Hepatocyte (in vitro differentiated cells): ENCODE results near the gene AGGF1. TPM values are rescaled to one million over a fixed set of nuclear protein-coding genes. Genes with fewer than 3 reads are reported as not detected.
"Not testable (repeated sequence)": the region's sequence is repeated elsewhere in the genome, so short reads cannot be mapped to it uniquely, and the experiment has no call there.

Experiments used
- DNase-seq: peaks from one replicate; pipeline ENCODE4 v3.0.0-alpha.2; 2016; ENCODE audit warnings: low spot score
- H2AFZ ChIP-seq: fragments of 200-600 bp; sonication (generic); 2 replicates; pipeline ENCODE4 v1.6.0; 2016; ENCODE audit warnings: antibody characterized with exemption, mild to moderate bottlenecking
- H3K27ac ChIP-seq: fragments of 200-600 bp; sonication (generic); 2 replicates; pipeline ENCODE4 v1.5.1; 2016; ENCODE audit warnings: mild to moderate bottlenecking
- H3K27me3 ChIP-seq: fragments of 200-600 bp; sonication (generic); 2 replicates; pipeline ENCODE4 v1.6.1; 2016
- H3K36me3 ChIP-seq: fragments of 200-600 bp; sonication (generic); replicated peaks from 2 replicates; pipeline ENCODE4 v1.5.1; 2016; ENCODE audit warnings: low read depth; ENCODE audit not compliant: insufficient read depth
- H3K4me1 ChIP-seq: fragments of 200-600 bp; sonication (generic); 2 replicates; pipeline ENCODE4 v1.5.1; 2016; ENCODE audit warnings: mild to moderate bottlenecking, moderate library complexity; ENCODE audit not compliant: insufficient read depth
- H3K4me2 ChIP-seq: fragments of 200-600 bp; sonication (generic); 2 replicates; pipeline ENCODE4 v1.6.0; 2016
- H3K4me3 ChIP-seq: fragments of 200-600 bp; sonication (generic); 2 replicates; pipeline ENCODE4 v1.5.1; 2016; ENCODE audit warnings: mild to moderate bottlenecking
- H3K79me2 ChIP-seq: fragments of 200-600 bp; sonication (generic); 2 replicates; pipeline ENCODE4 v1.6.0; 2017; ENCODE audit warnings: mild to moderate bottlenecking
- H3K9me2 ChIP-seq: fragments of 200-600 bp; sonication (generic); replicated peaks from 2 replicates; pipeline ENCODE4 v1.6.0; 2017; ENCODE audit warnings: mild to moderate bottlenecking; ENCODE audit not compliant: insufficient read depth
- H3K9me3 ChIP-seq: fragments of 200-600 bp; sonication (generic); 2 replicates; pipeline ENCODE4 v1.5.1; 2016; ENCODE audit warnings: low read depth, mild to moderate bottlenecking
- H4K20me1 ChIP-seq: fragments of 200-600 bp; sonication (generic); 2 replicates; pipeline ENCODE4 v1.6.0; 2016; ENCODE audit warnings: mild to moderate bottlenecking; ENCODE audit not compliant: insufficient read depth, poor library complexity, severe bottlenecking
- EZH2 ChIP-seq: fragments of 200-600 bp; sonication (generic); IDR thresholded peaks from 2 replicates; pipeline ENCODE4 v1.6.1; 2016; ENCODE audit warnings: antibody characterized with exemption, mild to moderate bottlenecking, borderline replicate concordance
- EZH2phosphoT487 ChIP-seq: fragments of 200-600 bp; sonication (generic); IDR thresholded peaks from one replicate; pipeline ENCODE4 v1.6.1; 2018; ENCODE audit warnings: antibody characterized with exemption, mild to moderate bottlenecking, low read depth, moderate library complexity; ENCODE audit not compliant: unreplicated experiment, severe bottlenecking
- WGBS: methylation state at CpG from one replicate; pipeline ENCODE4 v1.1.6; 2016; ENCODE audit warnings: low lambda C conversion rate; ENCODE audit errors: missing lambda C conversion rate; 5-methylcytosine and 5-hydroxymethylcytosine counted together
- polyA plus RNA-seq: library from polyadenylated mRNA; unstranded; fragments of >200 nt; fragmentation: Nextera tagmentation; extraction: Ambion mirVana; gene quantifications from 2 replicates; pipeline ENCODE4 v1.2.1, GENCODE V29; 2016
- total RNA-seq: library from RNA; depleted of rRNA; stranded (reverse); fragments of >200 nt; gene quantifications from 2 replicates; pipeline ENCODE4 v1.2.3, GENCODE V29; 2014
- TF ChIP-seq, protein P1 (sequence below): fragments of 200-600 bp; sonication (generic); IDR thresholded peaks from 2 replicates; pipeline ENCODE4 v1.5.1; 2016; ENCODE audit warnings: antibody characterized with exemption, mild to moderate bottlenecking; ENCODE audit not compliant: poor library complexity

AGGF1 gene
- total and polyA plus RNA-seq, 2 experiments from 2014 or later: 17.3 to 32.0 TPM

DNA sequence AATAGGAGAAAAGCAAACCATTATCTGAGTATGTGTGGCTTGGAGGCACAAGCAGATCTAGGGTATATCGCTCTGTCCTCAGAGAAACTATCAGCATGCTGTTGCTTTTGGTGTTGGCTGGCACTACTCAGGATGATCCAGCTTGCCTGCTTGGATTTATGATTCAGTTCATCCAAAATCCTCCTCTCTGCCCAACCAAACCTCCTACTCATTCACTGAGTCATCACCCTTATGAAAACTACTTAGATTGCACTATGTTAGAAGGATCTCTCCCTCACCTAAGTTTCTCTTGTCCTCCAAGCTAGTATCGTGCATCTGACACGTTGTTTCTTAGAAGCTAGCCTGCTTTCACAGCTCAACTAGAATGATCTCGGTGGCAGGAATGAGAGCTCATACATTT lies 71.1 kb downstream of the AGGF1 start:
- Histone ChIP-seq H3K4me3 (no peak overlapping the region), H3K27ac (no peak overlapping the region), H2AFZ (no peak overlapping the region), H3K9me3 (no peaks in the 10 kb centered on the region), H3K4me1 (no peaks in the 10 kb centered on the region), H3K36me3 (no peaks in the 10 kb centered on the region), H3K79me2 (no peaks in the 10 kb centered on the region), H3K27me3 (no peaks in the 10 kb centered on the region), H3K4me2 (no peak overlapping the region), H4K20me1 (no peaks in the 10 kb centered on the region), H3K9me2 (no peaks in the 10 kb centered on the region)
- WGBS: 79% methylated on average over 4 of the region's 4 CpGs
- no peak for DNase-seq
- no peak for TF ChIP-seq EZH2
- no peak for TF ChIP-seq EZH2phosphoT487
- TF ChIP-seq, protein P1, sequence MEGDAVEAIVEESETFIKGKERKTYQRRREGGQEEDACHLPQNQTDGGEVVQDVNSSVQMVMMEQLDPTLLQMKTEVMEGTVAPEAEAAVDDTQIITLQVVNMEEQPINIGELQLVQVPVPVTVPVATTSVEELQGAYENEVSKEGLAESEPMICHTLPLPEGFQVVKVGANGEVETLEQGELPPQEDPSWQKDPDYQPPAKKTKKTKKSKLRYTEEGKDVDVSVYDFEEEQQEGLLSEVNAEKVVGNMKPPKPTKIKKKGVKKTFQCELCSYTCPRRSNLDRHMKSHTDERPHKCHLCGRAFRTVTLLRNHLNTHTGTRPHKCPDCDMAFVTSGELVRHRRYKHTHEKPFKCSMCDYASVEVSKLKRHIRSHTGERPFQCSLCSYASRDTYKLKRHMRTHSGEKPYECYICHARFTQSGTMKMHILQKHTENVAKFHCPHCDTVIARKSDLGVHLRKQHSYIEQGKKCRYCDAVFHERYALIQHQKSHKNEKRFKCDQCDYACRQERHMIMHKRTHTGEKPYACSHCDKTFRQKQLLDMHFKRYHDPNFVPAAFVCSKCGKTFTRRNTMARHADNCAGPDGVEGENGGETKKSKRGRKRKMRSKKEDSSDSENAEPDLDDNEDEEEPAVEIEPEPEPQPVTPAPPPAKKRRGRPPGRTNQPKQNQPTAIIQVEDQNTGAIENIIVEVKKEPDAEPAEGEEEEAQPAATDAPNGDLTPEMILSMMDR: no peak

DNA sequence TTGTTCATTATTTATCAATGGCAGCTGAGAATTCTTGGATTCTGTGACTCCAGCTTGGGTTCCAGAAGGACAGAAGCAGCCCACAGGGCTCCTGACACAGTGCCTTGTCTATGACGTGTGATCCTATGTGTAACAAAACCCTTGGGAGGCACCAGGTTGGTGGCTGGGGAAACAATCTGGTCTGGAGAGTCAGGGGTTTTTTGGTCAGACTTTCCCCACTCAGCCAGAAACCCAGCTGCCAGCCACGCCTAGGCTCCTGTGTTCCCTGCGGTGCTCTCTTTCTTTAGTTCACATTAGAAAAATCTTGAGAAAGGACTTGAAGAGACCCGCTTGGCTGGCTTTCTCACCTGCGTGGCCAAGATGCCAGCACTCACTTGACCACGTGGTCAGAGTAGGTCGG lies 72.3 kb downstream of the AGGF1 start:
- Histone ChIP-seq H3K9me3 (no peaks in the 10 kb centered on the region), H3K27ac (no peak overlapping the region), H4K20me1 (no peaks in the 10 kb centered on the region), H3K79me2 (no peaks in the 10 kb centered on the region), H3K36me3 (no peaks in the 10 kb centered on the region), H3K4me1 (no peaks in the 10 kb centered on the region), H3K27me3 (no peaks in the 10 kb centered on the region), H3K4me3 (no peak overlapping the region), H2AFZ (no peak overlapping the region), H3K4me2 (no peak overlapping the region), H3K9me2 (no peaks in the 10 kb centered on the region)
- 96% methylated on average over 7 of the region's 7 CpGs for WGBS
- TF ChIP-seq, protein P1: no peak
- TF ChIP-seq EZH2phosphoT487 (no peak), EZH2 (no peak)
- DNase-seq: no peak

DNA sequence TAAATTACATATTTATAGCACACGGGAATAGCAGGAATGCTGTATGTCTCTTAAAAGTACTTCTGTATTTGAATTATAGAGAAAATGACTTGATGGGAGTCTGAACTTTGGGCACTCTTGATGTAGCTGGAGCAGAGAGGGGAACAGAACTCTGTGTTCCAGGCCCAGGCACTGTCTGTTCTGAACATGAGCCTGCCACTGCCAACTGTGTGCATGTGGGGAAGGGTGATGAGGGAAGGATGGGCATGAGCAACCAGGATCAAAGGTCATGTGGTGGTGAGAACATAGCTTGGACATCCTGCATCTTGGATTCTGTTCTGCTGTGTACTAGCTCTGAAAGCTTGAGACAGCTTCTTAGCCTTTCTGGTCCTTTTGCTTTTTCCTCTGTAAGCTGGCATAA lies 73.3 kb downstream of the AGGF1 start:
- Histone ChIP-seq H3K27me3 (no peaks in the 10 kb centered on the region), H4K20me1 (no peaks in the 10 kb centered on the region), H3K4me3 (no peak overlapping the region), H3K4me1 (no peaks in the 10 kb centered on the region), H3K4me2 (no peak overlapping the region), H3K36me3 (no peaks in the 10 kb centered on the region), H3K9me2 (no peaks in the 10 kb centered on the region), H2AFZ (no peak overlapping the region), H3K79me2 (no peaks in the 10 kb centered on the region), H3K9me3 (no peaks in the 10 kb centered on the region), H3K27ac (no peak overlapping the region)
- 93% methylated on average over 1 of the region's 1 CpG for WGBS
- DNase-seq: no peak
- TF ChIP-seq EZH2 (no peak), EZH2phosphoT487 (no peak)
- TF ChIP-seq, protein P1: no peak

DNA sequence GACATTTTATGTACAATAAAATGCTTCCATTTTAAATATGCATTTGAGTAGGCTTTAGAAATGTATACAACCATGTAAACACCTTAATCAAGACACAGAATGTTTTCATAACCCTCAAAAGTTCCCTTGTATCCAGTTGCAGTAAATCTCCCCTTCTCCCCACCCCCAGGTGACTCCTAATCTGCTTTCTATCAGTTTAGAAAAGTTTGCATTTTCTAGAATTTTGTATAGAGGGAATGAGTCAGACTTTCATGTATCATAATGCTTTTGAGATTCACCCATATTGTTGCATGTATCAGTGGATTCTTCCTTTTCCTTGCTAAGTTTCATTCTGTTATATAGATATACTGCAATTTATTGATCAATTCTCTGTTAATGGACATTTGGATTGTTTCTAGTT lies 74.6 kb downstream of the AGGF1 start:
- no peaks in the 10 kb centered on the region for H3K36me3 ChIP-seq
- no peaks in the 10 kb centered on the region for H3K9me3 ChIP-seq
- H3K4me1 ChIP-seq: no peaks in the 10 kb centered on the region
- H3K4me3 ChIP-seq: no peak overlapping the region
- H3K4me2 ChIP-seq: no peak overlapping the region
- no peaks in the 10 kb centered on the region for H4K20me1 ChIP-seq
- H3K79me2 ChIP-seq: no peaks in the 10 kb centered on the region
- no peak for DNase-seq
- no peak for TF ChIP-seq EZH2phosphoT487
- no peak for TF ChIP-seq EZH2
- TF ChIP-seq, protein P1: no peak
- H2AFZ ChIP-seq: no peak overlapping the region
- no peaks in the 10 kb centered on the region for H3K27me3 ChIP-seq
- H3K27ac ChIP-seq: no peak overlapping the region
- no peaks in the 10 kb centered on the region for H3K9me2 ChIP-seq

DNA sequence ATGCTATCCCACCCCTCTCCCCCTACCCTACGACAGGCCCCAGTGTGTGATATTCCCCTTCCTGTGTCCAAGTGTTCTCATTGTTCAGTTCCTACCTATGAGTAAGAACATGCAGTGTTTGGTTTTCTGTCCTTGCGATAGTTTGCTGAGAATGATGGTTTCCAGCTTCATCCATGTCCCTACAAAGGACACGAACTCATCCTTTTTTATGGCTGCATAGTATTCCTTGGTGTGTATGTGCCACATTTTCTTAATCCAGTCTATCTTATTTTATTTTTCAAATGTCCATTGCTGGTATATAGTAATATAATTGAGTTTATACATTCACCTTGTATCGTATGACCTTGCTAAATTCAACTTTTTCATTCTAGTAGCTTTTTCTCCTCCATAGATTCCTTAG lies 76.8 kb downstream of the AGGF1 start:
- H3K9me2 ChIP-seq, H2AFZ ChIP-seq, H3K9me3 ChIP-seq, DNase-seq, H3K4me2 ChIP-seq, H3K4me1 ChIP-seq, H4K20me1 ChIP-seq, H3K4me3 ChIP-seq, H3K27me3 ChIP-seq, H3K79me2 ChIP-seq, H3K27ac ChIP-seq, H3K36me3 ChIP-seq: not testable (repeated sequence)
- WGBS: 98% methylated on average over 4 of the region's 4 CpGs
